H9 (cell line): ENCODE results near the gene AMH. TPM values are rescaled to one million over a fixed set of nuclear protein-coding genes. Genes with fewer than 3 reads are reported as not detected.

Experiments used
- DNase-seq: peaks from one replicate; pipeline ENCODE4 v3.0.0-alpha.2; 2017
- H2AFZ ChIP-seq: one replicate; pipeline ENCODE4 v1.6.1; 2013; ENCODE audit warnings: mild to moderate bottlenecking, low read length, control low read depth, moderate library complexity
- H2AK5ac ChIP-seq: 2 replicates; pipeline ENCODE4 v1.6.1; 2013; ENCODE audit warnings: low read length, control low read depth, mixed read lengths; ENCODE audit not compliant: insufficient read length
- H2BK120ac ChIP-seq: one replicate; pipeline ENCODE4 v1.6.1; 2013; ENCODE audit warnings: low read depth, mild to moderate bottlenecking, low read length, control low read depth, inconsistent platforms; ENCODE audit not compliant: poor library complexity, severe bottlenecking
- H2BK12ac ChIP-seq: 2 replicates; pipeline ENCODE4 v1.6.1; 2013; ENCODE audit warnings: low read length, control low read depth, mixed read lengths, low read depth; ENCODE audit not compliant: insufficient read length
- H2BK15ac ChIP-seq: 2 replicates; pipeline ENCODE4 v1.6.1; 2013; ENCODE audit warnings: low read depth, low read length, control low read depth
- H2BK20ac ChIP-seq: one replicate; pipeline ENCODE4 v1.6.1; 2013; ENCODE audit warnings: low read depth, mild to moderate bottlenecking, low read length, control low read depth, inconsistent platforms; ENCODE audit not compliant: poor library complexity, severe bottlenecking
- H2BK5ac ChIP-seq: 2 replicates; pipeline ENCODE4 v1.6.1; 2013; ENCODE audit warnings: low read length, control low read depth, mixed read lengths; ENCODE audit not compliant: insufficient read length
- H3K14ac ChIP-seq: 2 replicates; pipeline ENCODE4 v1.6.1; 2013; ENCODE audit warnings: low read length, control low read depth; ENCODE audit not compliant: insufficient read depth
- H3K18ac ChIP-seq: 2 replicates; pipeline ENCODE4 v1.6.1; 2013; ENCODE audit warnings: low read depth, mild to moderate bottlenecking, mixed read lengths, low read length, control low read depth; ENCODE audit not compliant: insufficient read length
- H3K23ac ChIP-seq: 2 replicates; pipeline ENCODE4 v1.6.1; 2013; ENCODE audit warnings: low read length, control low read depth, mixed read lengths, low read depth; ENCODE audit not compliant: insufficient read length
- H3K23me2 ChIP-seq: 2 replicates; pipeline ENCODE4 v1.6.1; 2013; ENCODE audit warnings: low read depth, mild to moderate bottlenecking, mixed read lengths, low read length, control low read depth; ENCODE audit not compliant: insufficient read length, poor library complexity, severe bottlenecking
- H3K27ac ChIP-seq: 2 replicates; pipeline ENCODE4 v1.5.1; 2013; ENCODE audit warnings: low read length, control low read depth, mixed read lengths, low read depth; ENCODE audit not compliant: insufficient read length
- H3K27me3 ChIP-seq: 2 replicates; pipeline ENCODE4 v1.6.1; 2013; ENCODE audit warnings: low read length, control low read depth, inconsistent platforms; ENCODE audit not compliant: insufficient read depth
- H3K4ac ChIP-seq: 2 replicates; pipeline ENCODE4 v1.6.1; 2013; ENCODE audit warnings: low read depth, mild to moderate bottlenecking, control low read depth, inconsistent platforms, low read length, moderate library complexity
- H3K4me1 ChIP-seq: 2 replicates; pipeline ENCODE4 v1.6.1; 2013; ENCODE audit warnings: low read length, control low read depth, inconsistent platforms; ENCODE audit not compliant: insufficient read depth
- H3K4me2 ChIP-seq: 2 replicates; pipeline ENCODE4 v1.6.1; 2013; ENCODE audit warnings: low read length, control low read depth, mixed read lengths; ENCODE audit not compliant: insufficient read length, insufficient read depth
- H3K56ac ChIP-seq: 2 replicates; pipeline ENCODE4 v1.6.1; 2013; ENCODE audit warnings: low read depth, mild to moderate bottlenecking, mixed read lengths, low read length, control low read depth; ENCODE audit not compliant: insufficient read length
- H3K79me1 ChIP-seq: 2 replicates; pipeline ENCODE4 v1.6.1; 2013; ENCODE audit warnings: low read depth, mild to moderate bottlenecking, moderate library complexity, low read length, control low read depth, inconsistent platforms; ENCODE audit not compliant: insufficient read depth, poor library complexity, severe bottlenecking
- H3K79me2 ChIP-seq: 2 replicates; pipeline ENCODE4 v1.6.1; 2013; ENCODE audit warnings: low read length, control low read depth, inconsistent platforms; ENCODE audit not compliant: insufficient read depth
- H3K9ac ChIP-seq: 2 replicates; pipeline ENCODE4 v1.6.1; 2013; ENCODE audit warnings: low read length, control low read depth, mixed read lengths; ENCODE audit not compliant: insufficient read length; ENCODE audit errors: extremely low read depth
- H3K9me3 ChIP-seq: one replicate; pipeline ENCODE4 v1.6.1; 2013; ENCODE audit warnings: low read depth, low read length, inconsistent platforms; ENCODE audit not compliant: control insufficient read depth
- H3T11ph ChIP-seq: one replicate; pipeline ENCODE4 v1.6.1; 2013; ENCODE audit warnings: mild to moderate bottlenecking, low read length, control low read depth, inconsistent platforms
- H4K20me1 ChIP-seq: one replicate; pipeline ENCODE4 v1.6.1; 2013; ENCODE audit not compliant: control insufficient read depth, insufficient read length, insufficient read depth
- H4K5ac ChIP-seq: 2 replicates; pipeline ENCODE4 v1.6.1; 2013; ENCODE audit warnings: low read depth, mild to moderate bottlenecking, mixed read lengths, low read length, control low read depth; ENCODE audit not compliant: insufficient read length
- H4K8ac ChIP-seq: replicated peaks from 2 replicates; pipeline ENCODE4 v1.6.1; 2013; ENCODE audit warnings: low read length, control low read depth, mixed read lengths, low read depth; ENCODE audit not compliant: insufficient read length
- H4K91ac ChIP-seq: 2 replicates; pipeline ENCODE4 v1.6.1; 2013; ENCODE audit warnings: low read depth, mild to moderate bottlenecking, moderate library complexity, mixed read lengths, low read length, control low read depth; ENCODE audit not compliant: insufficient read length
- H3K27ac Mint-ChIP-seq, 3 experiments: 2 replicates in 2 of 3; 3 replicates in 1 of 3; pipeline ENCODE4 v1.8.0; 2020 to 2021; ENCODE audit warnings: mixed read lengths in 3 of 3, mild to moderate bottlenecking in 1 of 3, moderate library complexity in 1 of 3
- H3K27me3 Mint-ChIP-seq: 2 replicates; pipeline ENCODE4 v1.8.0; 2021; ENCODE audit warnings: low read depth, mild to moderate bottlenecking, moderate library complexity, mixed read lengths
- H3K36me3 Mint-ChIP-seq, 3 experiments: 2 replicates in 2 of 3; 3 replicates in 1 of 3; pipeline ENCODE4 v1.8.0; 2020 to 2021; ENCODE audit warnings: low read depth in 3 of 3, mixed read lengths in 3 of 3; ENCODE audit not compliant: insufficient read depth in 1 of 3
- H3K4me1 Mint-ChIP-seq, 2 experiments: 2 replicates each; pipeline ENCODE4 v1.8.0; 2020; ENCODE audit warnings: mixed read lengths in 2 of 2
- H3K4me3 Mint-ChIP-seq, 2 experiments: 2 replicates in 1 of 2; 3 replicates in 1 of 2; pipeline ENCODE4 v1.8.0; 2020 to 2021; ENCODE audit warnings: mild to moderate bottlenecking in 2 of 2, mixed read lengths in 2 of 2, moderate library complexity in 1 of 2
- H3K9me3 Mint-ChIP-seq, 2 experiments: 2 replicates in 1 of 2; 3 replicates in 1 of 2; pipeline ENCODE4 v1.8.0; 2020; ENCODE audit warnings: mild to moderate bottlenecking in 2 of 2, mixed read lengths in 2 of 2, moderate library complexity in 1 of 2
- WGBS: extraction: QIAGEN DNeasy Blood & Tissue Kit; methylation state at CpG from one replicate; pipeline ENCODE4 v1.1.7; 2013; ENCODE audit warnings: missing lambda C conversion rate, low lambda C conversion rate, mixed read lengths; ENCODE audit not compliant: insufficient read length; ENCODE audit errors: extremely low coverage; 5-methylcytosine and 5-hydroxymethylcytosine counted together
- total RNA-seq: library from RNA; stranded (reverse); gene quantifications from 2 replicates; pipeline ENCODE4 v1.2.1, GENCODE V29; 2021
- TF ChIP-seq, protein P1 (sequence below): fragments of 200-600 bp; sonication (generic); conservative IDR thresholded peaks from 3 replicates; pipeline ENCODE4 v1.8.0; 2021; ENCODE audit warnings: antibody characterized with exemption, mild to moderate bottlenecking

Gene AMH
- total RNA-seq, 1 experiment from 2014 or later, result 70.7 TPM

DNA sequence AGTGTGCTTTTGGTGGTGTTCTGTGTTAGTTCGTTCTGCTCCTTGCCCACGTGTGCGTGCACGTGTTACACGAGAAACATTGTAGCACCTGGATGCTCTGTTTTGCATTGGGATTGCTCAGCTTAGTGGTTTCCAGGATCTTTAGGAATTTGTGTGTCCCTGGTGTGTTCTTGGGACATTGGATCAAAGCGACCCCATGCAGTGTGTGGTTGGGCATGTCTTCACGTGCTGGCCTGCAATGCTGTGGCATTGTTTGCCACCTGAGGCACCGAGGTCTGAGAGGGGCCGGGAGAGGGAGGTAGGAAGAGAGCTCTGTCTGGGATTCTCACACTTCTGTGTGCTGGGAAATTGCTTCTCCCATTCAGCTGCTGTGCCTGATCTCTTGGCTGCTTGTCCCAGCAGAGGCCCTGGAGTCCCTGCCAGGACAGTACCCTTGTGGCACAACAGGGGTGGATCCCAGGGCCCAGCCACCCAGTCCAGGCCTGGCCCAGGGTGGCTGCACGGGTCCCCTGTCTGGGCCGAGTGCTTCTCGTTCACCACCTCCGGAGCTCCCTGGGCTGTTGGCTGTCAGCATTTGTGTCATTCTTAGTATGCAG lies 24.3 kb upstream of the AMH start:
- Histone ChIP-seq H3K9me3 (no peaks in the 10 kb centered on the region), H2AK5ac (no peak overlapping the region), H3K79me1 (no peaks in the 10 kb centered on the region), H3K9ac (no peak overlapping the region), H3K18ac (no peak overlapping the region), H2BK15ac (no peak overlapping the region), H2AFZ (no peak overlapping the region), H3K23ac (no peak overlapping the region), H3T11ph (no peak overlapping the region), H3K14ac (no peak overlapping the region), H4K91ac (no peak overlapping the region), H4K5ac (no peak overlapping the region), H2BK20ac (no peak overlapping the region), H4K8ac (no peak overlapping the region), H2BK12ac (no peak overlapping the region), H3K79me2 (no peaks in the 10 kb centered on the region), H3K23me2 (no peaks in the 10 kb centered on the region), H3K4me2 (no peak overlapping the region), H3K56ac (no peak overlapping the region), H2BK120ac (no peak overlapping the region), H3K4ac (no peak overlapping the region), H3K4me1 (no peaks in the 10 kb centered on the region), H2BK5ac (no peak overlapping the region), H3K27ac (no peak overlapping the region), H3K27me3 (no peaks in the 10 kb centered on the region), H4K20me1 (no peaks in the 10 kb centered on the region)
- Mint-ChIP-seq H3K4me1 (no peaks in the 10 kb centered on the region), H3K4me3 (no peak overlapping the region), H3K27me3 (no peaks in the 10 kb centered on the region; the same call in 1 of the 2 replicates), H3K36me3 (peaks cover 9 to 51% (median 40%) of the 10 kb centered on the region in 3 experiments; a peak in 6 of 7 replicates), H3K27ac (peak overlapping the region; percentile 52 to 88 (median 83); a peak in 5 of 7 replicates), H3K9me3 (no peaks in the 10 kb centered on the region)
- TF ChIP-seq, protein P1, sequence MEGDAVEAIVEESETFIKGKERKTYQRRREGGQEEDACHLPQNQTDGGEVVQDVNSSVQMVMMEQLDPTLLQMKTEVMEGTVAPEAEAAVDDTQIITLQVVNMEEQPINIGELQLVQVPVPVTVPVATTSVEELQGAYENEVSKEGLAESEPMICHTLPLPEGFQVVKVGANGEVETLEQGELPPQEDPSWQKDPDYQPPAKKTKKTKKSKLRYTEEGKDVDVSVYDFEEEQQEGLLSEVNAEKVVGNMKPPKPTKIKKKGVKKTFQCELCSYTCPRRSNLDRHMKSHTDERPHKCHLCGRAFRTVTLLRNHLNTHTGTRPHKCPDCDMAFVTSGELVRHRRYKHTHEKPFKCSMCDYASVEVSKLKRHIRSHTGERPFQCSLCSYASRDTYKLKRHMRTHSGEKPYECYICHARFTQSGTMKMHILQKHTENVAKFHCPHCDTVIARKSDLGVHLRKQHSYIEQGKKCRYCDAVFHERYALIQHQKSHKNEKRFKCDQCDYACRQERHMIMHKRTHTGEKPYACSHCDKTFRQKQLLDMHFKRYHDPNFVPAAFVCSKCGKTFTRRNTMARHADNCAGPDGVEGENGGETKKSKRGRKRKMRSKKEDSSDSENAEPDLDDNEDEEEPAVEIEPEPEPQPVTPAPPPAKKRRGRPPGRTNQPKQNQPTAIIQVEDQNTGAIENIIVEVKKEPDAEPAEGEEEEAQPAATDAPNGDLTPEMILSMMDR, result no peak
- DNase-seq, result no peak
- no CpG with 5 or more reads among the region's 13 CpGs for WGBS
